Measurements from ENCODE around the gene USP12.

The USP12 gene

GRCh38 chr13:27137759-27138158, 33.9 kb downstream of the USP12 start:
- H3K4me1 ChIP-seq, result peaks cover 0 to 41% (median 5%) of the 10 kb centered on the region in 4 donors
- TF ChIP-seq, protein P1, sequence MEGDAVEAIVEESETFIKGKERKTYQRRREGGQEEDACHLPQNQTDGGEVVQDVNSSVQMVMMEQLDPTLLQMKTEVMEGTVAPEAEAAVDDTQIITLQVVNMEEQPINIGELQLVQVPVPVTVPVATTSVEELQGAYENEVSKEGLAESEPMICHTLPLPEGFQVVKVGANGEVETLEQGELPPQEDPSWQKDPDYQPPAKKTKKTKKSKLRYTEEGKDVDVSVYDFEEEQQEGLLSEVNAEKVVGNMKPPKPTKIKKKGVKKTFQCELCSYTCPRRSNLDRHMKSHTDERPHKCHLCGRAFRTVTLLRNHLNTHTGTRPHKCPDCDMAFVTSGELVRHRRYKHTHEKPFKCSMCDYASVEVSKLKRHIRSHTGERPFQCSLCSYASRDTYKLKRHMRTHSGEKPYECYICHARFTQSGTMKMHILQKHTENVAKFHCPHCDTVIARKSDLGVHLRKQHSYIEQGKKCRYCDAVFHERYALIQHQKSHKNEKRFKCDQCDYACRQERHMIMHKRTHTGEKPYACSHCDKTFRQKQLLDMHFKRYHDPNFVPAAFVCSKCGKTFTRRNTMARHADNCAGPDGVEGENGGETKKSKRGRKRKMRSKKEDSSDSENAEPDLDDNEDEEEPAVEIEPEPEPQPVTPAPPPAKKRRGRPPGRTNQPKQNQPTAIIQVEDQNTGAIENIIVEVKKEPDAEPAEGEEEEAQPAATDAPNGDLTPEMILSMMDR (IDR thresholded peaks at IDR 0.05), result no peak

GRCh38 chr13:27135023-27135422, 36.6 kb downstream of the USP12 start:
- no peak overlapping the region for H3K27ac ChIP-seq
- H3K4me1 ChIP-seq, result peaks cover 0 to 67% (median 5%) of the 10 kb centered on the region in 4 donors
- H3K27me3 ChIP-seq, result no peaks in the 10 kb centered on the region
- peaks cover 0 to under 1% (median 0%) of the 10 kb centered on the region in 3 donors for H3K9me3 ChIP-seq
- intact Hi-C loops (cut with DNase I; ENCODE audit: low total_unique reads), result no loop called here
- TF ChIP-seq, protein P1 (IDR thresholded peaks at IDR 0.05), result no peak
- DNase-seq, result no peak
- no peak overlapping the region for H3K4me3 ChIP-seq
- H3K36me3 ChIP-seq, result no peaks in the 10 kb centered on the region

More at GRCh38 chr13:27137759-27138158, 33.9 kb downstream of the USP12 start:
- Histone ChIP-seq H3K36me3 (peaks cover 0 to 3% (median 0%) of the 10 kb centered on the region in 3 donors), H3K4me3 (no peak overlapping the region), H3K27me3 (no peaks in the 10 kb centered on the region), H3K27ac (no peak overlapping the region), H3K9me3 (no peaks in the 10 kb centered on the region)
- no peak for DNase-seq
- intact Hi-C loops (cut with DNase I; ENCODE audit: low total_unique reads), result no loop called here

- Histone ChIP-seq H3K4me1 (peaks cover 0 to 79% (median 6%) of the 10 kb centered on the region in 4 donors), H3K4me3 (no peak overlapping the region), H3K27ac (no peak overlapping the region), H3K36me3 (no peaks in the 10 kb centered on the region), H3K27me3 (no peaks in the 10 kb centered on the region), H3K9me3 (peaks cover 0 to 4% (median 0%) of the 10 kb centered on the region in 3 donors)
- DNase-seq, result no peak
- TF ChIP-seq, protein P1 (IDR thresholded peaks at IDR 0.05), result no peak
- intact Hi-C loops (cut with DNase I; ENCODE audit: low total_unique reads), result loop anchor here (5.0 kb wide), 1 partner anchor 667 kb away; no protein-coding TSS in a partner anchor
Measured at GRCh38 chr13:27133889-27134288, 37.7 kb downstream of the USP12 start.

DNA sequence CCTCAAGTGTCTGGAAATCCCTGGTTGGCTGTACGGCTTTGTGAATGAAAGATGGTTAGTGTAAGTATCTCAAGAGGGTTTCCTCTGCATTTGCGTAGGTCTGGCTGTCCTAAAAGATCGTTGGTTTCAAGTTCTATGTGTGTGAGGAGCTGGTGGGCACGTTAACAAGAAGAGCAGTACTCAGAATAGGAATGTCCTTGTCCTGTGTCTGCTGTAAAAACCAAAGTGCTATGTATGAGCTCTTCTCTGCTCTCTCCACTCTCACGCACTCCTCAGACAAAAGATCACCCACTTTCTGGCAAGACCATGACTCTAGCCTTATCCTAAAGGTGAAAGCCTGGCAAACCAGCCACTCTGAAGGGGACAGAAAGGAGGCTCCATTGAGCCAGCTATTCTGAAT, 39.1 kb downstream of the USP12 start:
- H3K27ac ChIP-seq, result no peak overlapping the region
- peaks cover 0 to 84% (median 6%) of the 10 kb centered on the region in 4 donors for H3K4me1 ChIP-seq
- no peak for DNase-seq
- H3K9me3 ChIP-seq, result peaks cover 0 to 4% (median 0%) of the 10 kb centered on the region in 3 donors
- H3K36me3 ChIP-seq, result no peaks in the 10 kb centered on the region
- TF ChIP-seq, protein P1 (IDR thresholded peaks at IDR 0.05), result no peak
- no peak overlapping the region for H3K4me3 ChIP-seq
- intact Hi-C loops (cut with DNase I; ENCODE audit: low total_unique reads), result loop anchor here (5.0 kb wide), 1 partner anchor 665 kb away; no protein-coding TSS in a partner anchor
- H3K27me3 ChIP-seq, result no peaks in the 10 kb centered on the region

DNA sequence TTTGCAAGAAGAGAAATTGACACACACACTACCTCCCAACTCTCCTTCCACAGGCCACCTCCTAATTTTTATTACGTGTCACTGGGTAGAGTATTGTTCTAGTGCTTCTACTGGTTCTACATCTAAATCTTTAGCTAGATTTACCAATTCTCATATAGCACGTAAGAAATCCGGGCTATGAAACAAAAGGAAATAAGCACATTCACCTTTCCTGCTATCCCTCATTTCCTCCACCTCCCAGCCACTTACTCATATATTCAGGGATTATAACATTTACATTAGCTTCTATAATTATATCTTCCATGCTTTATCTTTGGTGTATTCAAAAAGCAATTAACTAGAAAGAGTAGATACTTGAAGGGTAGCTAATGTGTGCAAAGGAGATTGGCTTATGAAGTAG, 39.7 kb downstream of the USP12 start:
- intact Hi-C loops (cut with DNase I; ENCODE audit: low total_unique reads), result loop anchor here (5.0 kb wide), 1 partner anchor 665 kb away; no protein-coding TSS in a partner anchor
- TF ChIP-seq, protein P1 (IDR thresholded peaks at IDR 0.05), result no peak
- peaks cover 0 to 89% (median 8%) of the 10 kb centered on the region in 4 donors for H3K4me1 ChIP-seq

More for the DNA sequence above, 39.7 kb downstream of the USP12 start:
- Histone ChIP-seq H3K27ac (no peak overlapping the region), H3K9me3 (peaks cover 0 to 4% (median 0%) of the 10 kb centered on the region in 3 donors), H3K36me3 (no peaks in the 10 kb centered on the region), H3K27me3 (no peaks in the 10 kb centered on the region), H3K4me3 (no peak overlapping the region)
- no peak for DNase-seq

Measured in tibial artery (tissue), 4 donors.